ENCODE results near the gene PKP2. TPM values are rescaled to one million over a fixed set of nuclear protein-coding genes. Genes with fewer than 3 reads are reported as not detected.
"Not testable (repeated sequence)": the region's sequence is repeated elsewhere in the genome, so short reads cannot be mapped to it uniquely, and the experiment has no call there.

The PKP2 gene
- total RNA-seq, 6 donors from 2014 or later: 2.5 to 14.8 (median 5.5) TPM

DNA sequence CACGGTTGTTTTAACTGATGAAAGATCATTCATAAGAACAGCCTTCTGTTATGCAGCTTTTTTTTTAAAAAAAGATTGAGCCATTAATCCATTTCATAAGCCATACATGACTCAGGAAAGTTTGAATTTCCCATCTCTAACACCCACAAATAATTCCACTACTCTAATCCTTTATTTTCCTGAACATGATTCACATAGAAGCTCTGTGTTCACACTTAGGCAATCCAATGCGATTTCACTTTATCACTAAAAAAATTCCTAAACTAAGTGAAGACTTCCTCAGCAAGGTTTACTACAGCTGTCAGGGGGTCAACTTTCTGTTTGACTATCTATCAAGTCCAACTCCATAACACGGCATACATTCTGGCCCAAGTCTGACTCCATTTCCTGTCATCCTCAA, 25.9 kb downstream of the PKP2 start:
- Histone ChIP-seq H3K4me3 (no peak overlapping the region), H3K27ac (no peak overlapping the region), H3K36me3 (no peaks in the 10 kb centered on the region), H3K4me1 (no peaks in the 10 kb centered on the region), H3K9me3 (no peaks in the 10 kb centered on the region), H3K27me3 (no peaks in the 10 kb centered on the region)
- TF ChIP-seq POLR2AphosphoS5 (IDR thresholded peaks at IDR 0.05) (no peak), POLR2A (IDR thresholded peaks at IDR 0.05) (no peak), EP300 (IDR thresholded peaks at IDR 0.05) (no peak)
- TF ChIP-seq, protein P1, sequence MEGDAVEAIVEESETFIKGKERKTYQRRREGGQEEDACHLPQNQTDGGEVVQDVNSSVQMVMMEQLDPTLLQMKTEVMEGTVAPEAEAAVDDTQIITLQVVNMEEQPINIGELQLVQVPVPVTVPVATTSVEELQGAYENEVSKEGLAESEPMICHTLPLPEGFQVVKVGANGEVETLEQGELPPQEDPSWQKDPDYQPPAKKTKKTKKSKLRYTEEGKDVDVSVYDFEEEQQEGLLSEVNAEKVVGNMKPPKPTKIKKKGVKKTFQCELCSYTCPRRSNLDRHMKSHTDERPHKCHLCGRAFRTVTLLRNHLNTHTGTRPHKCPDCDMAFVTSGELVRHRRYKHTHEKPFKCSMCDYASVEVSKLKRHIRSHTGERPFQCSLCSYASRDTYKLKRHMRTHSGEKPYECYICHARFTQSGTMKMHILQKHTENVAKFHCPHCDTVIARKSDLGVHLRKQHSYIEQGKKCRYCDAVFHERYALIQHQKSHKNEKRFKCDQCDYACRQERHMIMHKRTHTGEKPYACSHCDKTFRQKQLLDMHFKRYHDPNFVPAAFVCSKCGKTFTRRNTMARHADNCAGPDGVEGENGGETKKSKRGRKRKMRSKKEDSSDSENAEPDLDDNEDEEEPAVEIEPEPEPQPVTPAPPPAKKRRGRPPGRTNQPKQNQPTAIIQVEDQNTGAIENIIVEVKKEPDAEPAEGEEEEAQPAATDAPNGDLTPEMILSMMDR (IDR thresholded peaks at IDR 0.05): no peak
- 45 to 67% methylated on average over 3 of the region's 3 CpGs for WGBS, 2 donors
- ATAC-seq (ENCODE audit: low FRiP score in 2 of 2): no peak
- no peak for DNase-seq

DNA sequence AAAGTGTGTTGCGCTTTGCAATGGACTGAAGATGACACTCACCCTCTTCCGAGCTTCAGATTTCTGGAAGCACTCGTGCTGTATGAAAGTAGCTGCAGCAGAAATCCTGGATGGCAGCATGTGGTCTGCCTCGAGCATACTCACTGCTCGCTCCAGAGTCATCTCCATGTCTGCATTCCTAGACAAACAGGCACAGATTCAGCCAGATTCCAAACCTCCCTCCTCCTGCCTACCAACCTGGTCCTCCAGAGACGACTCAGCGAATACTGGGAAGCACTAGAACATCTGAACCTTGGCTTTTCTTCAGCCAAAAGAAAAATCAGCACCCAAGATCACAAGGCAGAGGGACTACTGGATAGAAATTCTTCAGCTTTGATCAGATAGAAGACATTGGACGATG, 27.7 kb downstream of the PKP2 start:
- Histone ChIP-seq H3K36me3 (no peaks in the 10 kb centered on the region), H3K4me3 (no peak overlapping the region), H3K4me1 (no peaks in the 10 kb centered on the region), H3K27ac (no peak overlapping the region), H3K9me3 (no peaks in the 10 kb centered on the region), H3K27me3 (no peaks in the 10 kb centered on the region)
- WGBS, 2 donors: 91 to 93% methylated on average over 8 of the region's 8 CpGs
- TF ChIP-seq EP300 (IDR thresholded peaks at IDR 0.05) (no peak), POLR2A (IDR thresholded peaks at IDR 0.05) (no peak), POLR2AphosphoS5 (IDR thresholded peaks at IDR 0.05) (no peak)
- TF ChIP-seq, protein P1 (IDR thresholded peaks at IDR 0.05): no peak
- DNase-seq (no peak), ATAC-seq (ENCODE audit: low FRiP score in 2 of 2) (no peak)

- H3K9me3 ChIP-seq: no peaks in the 10 kb centered on the region
- TF ChIP-seq POLR2AphosphoS5 (IDR thresholded peaks at IDR 0.05): no peak
- TF ChIP-seq EP300 (IDR thresholded peaks at IDR 0.05): no peak
- TF ChIP-seq, protein P1 (IDR thresholded peaks at IDR 0.05): no peak
- no peak for TF ChIP-seq POLR2A (IDR thresholded peaks at IDR 0.05)
- WGBS, 2 donors: 78% methylated on average over 2 of the region's 2 CpGs
- no peak overlapping the region for H3K27ac ChIP-seq
- H3K4me3 ChIP-seq: no peak overlapping the region
- H3K4me1 ChIP-seq: no peaks in the 10 kb centered on the region
- no peak for DNase-seq
- H3K27me3 ChIP-seq: no peaks in the 10 kb centered on the region
- no peaks in the 10 kb centered on the region for H3K36me3 ChIP-seq
- no peak for ATAC-seq (ENCODE audit: low FRiP score in 2 of 2)
Observed at GRCh38 chr12:32864731-32865130, 31.8 kb downstream of the PKP2 start.

DNA sequence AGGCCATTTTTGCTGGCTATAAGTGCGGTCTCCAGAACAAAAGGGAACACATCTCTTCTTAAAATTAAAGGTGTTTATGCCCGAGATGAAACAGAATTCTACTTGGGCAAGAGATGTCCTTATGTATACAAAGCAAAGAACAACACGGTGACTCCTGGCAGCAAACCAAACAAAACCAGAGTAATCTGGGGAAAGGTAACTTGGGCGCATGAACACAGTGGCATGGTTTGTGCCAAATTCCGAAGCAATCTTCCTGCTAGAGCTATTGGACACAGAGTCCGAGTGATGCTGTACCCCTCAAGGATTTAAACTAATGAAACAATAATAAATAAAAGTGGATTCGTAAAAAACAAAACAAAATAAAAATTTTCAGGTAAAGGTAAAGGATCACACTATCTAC, 33.4 kb downstream of the PKP2 start:
- Histone ChIP-seq H3K36me3 (no peaks in the 10 kb centered on the region), H3K9me3 (no peaks in the 10 kb centered on the region), H3K4me1 (no peaks in the 10 kb centered on the region), H3K4me3 (no peak overlapping the region), H3K27me3 (no peaks in the 10 kb centered on the region), H3K27ac (no peak overlapping the region)
- ATAC-seq (ENCODE audit: low FRiP score in 2 of 2): no peak
- no peak for DNase-seq
- whole genome bisulfite sequencing, 2 donors: 85 to 87% methylated on average over 7 of the region's 7 CpGs
- TF ChIP-seq POLR2A (IDR thresholded peaks at IDR 0.05): no peak
- no peak for TF ChIP-seq EP300 (IDR thresholded peaks at IDR 0.05)
- TF ChIP-seq, protein P1 (IDR thresholded peaks at IDR 0.05): no peak
- no peak for TF ChIP-seq POLR2AphosphoS5 (IDR thresholded peaks at IDR 0.05)

GRCh38 chr12:32861658-32862057, 34.9 kb downstream of the PKP2 start:
- not testable (repeated sequence) for DNase-seq

More at GRCh38 chr12:32861658-32862057, 34.9 kb downstream of the PKP2 start:
- ATAC-seq (ENCODE audit: low FRiP score in 2 of 2); H3K36me3 ChIP-seq; H3K27ac ChIP-seq; H3K4me1 ChIP-seq; H3K9me3 ChIP-seq; H3K27me3 ChIP-seq; H3K4me3 ChIP-seq: not testable (repeated sequence)
- 89 to 92% methylated on average over 2 of the region's 2 CpGs for WGBS, 2 donors
